Endothelial cell of umbilical vein (primary cell): ENCODE data around the gene CTIF. TPM values are rescaled to one million over a fixed set of nuclear protein-coding genes. Genes with fewer than 3 reads are reported as not detected.

ENCODE experiments used
- BruUV-seq: library from RNA; stranded (reverse); fragments of 400-500 nt; replicated peaks from 2 replicates; lab custom pipeline; 2021; lab: Mats Ljungman, UMichigan
- CTCF ChIA-PET: fragments of 300-600, 350-600 bp; sonication (Branson Sonifier 250); formaldehyde crosslinking; loops from one replicate; lab custom pipeline; 2021; ENCODE audit warnings: antibody characterized with exemption, inconsistent platforms; lab: Charles Lee
- POLR2A ChIA-PET: fragments of 300-600, 350-600 bp; sonication (Branson Sonifier 250); formaldehyde crosslinking; loops from one replicate; lab custom pipeline; 2021; ENCODE audit warnings: antibody characterized with exemption, inconsistent platforms; lab: Charles Lee
- DNase-seq: peaks from one replicate; pipeline ENCODE4 v3.0.0-alpha.2; 2011; ENCODE audit warnings: low read depth, low spot score
- FAIRE-seq: peaks from 2 replicates; lab custom pipeline; 2011; peaks lifted over from hg19 to GRCh38; lab: Jason Lieb, UNC
- H2AFZ ChIP-seq: 2 replicates; pipeline ENCODE4 v1.6.0; 2012; ENCODE audit warnings: low read depth, low read length, control low read depth, inconsistent platforms
- H3K27ac ChIP-seq: 2 replicates; pipeline ENCODE4 v1.5.1; 2011; ENCODE audit warnings: low read depth, mild to moderate bottlenecking, control low read depth, low read length, moderate library complexity; ENCODE audit not compliant: insufficient read depth
- H3K27me3 ChIP-seq, 2 experiments: 2 replicates each; pipeline versions ENCODE4 v1.6.0 to v1.6.1; 2011; ENCODE audit warnings: low read length in 2 of 2, mixed read lengths in 1 of 2; ENCODE audit not compliant: control insufficient read depth in 2 of 2, insufficient read depth in 2 of 2
- H3K36me3 ChIP-seq, 2 experiments: 2 replicates in 1 of 2; 3 replicates in 1 of 2; pipeline ENCODE4 v1.5.1; 2011; ENCODE audit warnings: low read length in 2 of 2, mild to moderate bottlenecking in 1 of 2, moderate library complexity in 1 of 2; ENCODE audit not compliant: control insufficient read depth in 2 of 2, insufficient read depth in 2 of 2; ENCODE audit errors: extremely low read depth in 1 of 2
- H3K4me1 ChIP-seq: 3 replicates; pipeline ENCODE4 v1.5.1; 2011; ENCODE audit warnings: mild to moderate bottlenecking, low read length; ENCODE audit not compliant: control insufficient read depth, insufficient read depth; ENCODE audit errors: extremely low read depth
- H3K4me2 ChIP-seq: 2 replicates; pipeline ENCODE4 v1.6.1; 2011; ENCODE audit warnings: low read length, control low read depth, mixed read lengths; ENCODE audit not compliant: insufficient read depth
- H3K4me3 ChIP-seq, 3 experiments: fragments of 200-600 bp in 1 of 3; sonication (generic), shearing (Covaris generic) in 1 of 3; replicated peaks in 1 of 3; 2 replicates each; pipeline ENCODE4 v1.5.1; 2011 to 2016; ENCODE audit warnings: control low read depth in 3 of 3, low read length in 3 of 3, mild to moderate bottlenecking in 2 of 3, inconsistent platforms in 1 of 3, low read depth in 1 of 3, moderate library complexity in 1 of 3; ENCODE audit not compliant: insufficient read depth in 1 of 3
- H3K79me2 ChIP-seq: 2 replicates; pipeline ENCODE4 v1.6.0; 2012; ENCODE audit warnings: low read length, inconsistent platforms; ENCODE audit not compliant: control insufficient read depth, insufficient read depth
- H3K9ac ChIP-seq: replicated peaks from 2 replicates; pipeline ENCODE3; 2011; ENCODE audit warnings: low read length, control low read depth; ENCODE audit not compliant: insufficient read depth; ENCODE audit errors: extremely low read depth
- H3K9me1 ChIP-seq: replicated peaks from 3 replicates; pipeline ENCODE4 v1.6.0; 2011; ENCODE audit warnings: mild to moderate bottlenecking, low read length; ENCODE audit not compliant: control insufficient read depth, insufficient read depth; ENCODE audit errors: extremely low read depth
- H3K9me3 ChIP-seq: replicated peaks from 2 replicates; pipeline ENCODE4 v1.5.1; 2012; ENCODE audit warnings: low read length, inconsistent platforms; ENCODE audit not compliant: control insufficient read depth, insufficient read depth
- H4K20me1 ChIP-seq: replicated peaks from 2 replicates; pipeline ENCODE3; 2011; ENCODE audit warnings: mild to moderate bottlenecking, low read length; ENCODE audit not compliant: control insufficient read depth, insufficient read depth; ENCODE audit errors: extremely low read depth
- CTCF ChIP-seq, 2 donors: IDR thresholded peaks; 1 replicate in 1 of 2; 2 replicates in 1 of 2; pipeline ENCODE4 v1.5.1; 2011; ENCODE audit warnings: low read length in 2 of 2, mild to moderate bottlenecking in 2 of 2, moderate library complexity in 2 of 2, control low read depth in 1 of 2, inconsistent platforms in 1 of 2, low read depth in 1 of 2; ENCODE audit not compliant: insufficient read depth in 1 of 2; ENCODE audit errors: extremely low read depth in 1 of 2
- EZH2 ChIP-seq: IDR thresholded peaks from 2 replicates; pipeline ENCODE4 v1.6.1; 2012; ENCODE audit warnings: borderline replicate concordance, low read depth, mild to moderate bottlenecking, moderate library complexity, low read length, inconsistent platforms; ENCODE audit not compliant: severe bottlenecking
- FOS ChIP-seq: IDR thresholded peaks from 2 replicates; pipeline ENCODE4 v1.6.1; 2011; ENCODE audit warnings: mild to moderate bottlenecking, low read length, moderate library complexity, borderline replicate concordance; ENCODE audit not compliant: insufficient read depth
- GATA2 ChIP-seq: IDR thresholded peaks from 2 replicates; pipeline ENCODE4 v1.7.0; 2011; ENCODE audit warnings: low read depth, mild to moderate bottlenecking, moderate library complexity, mixed read lengths, low read length; ENCODE audit not compliant: insufficient read length, insufficient read depth
- JUN ChIP-seq: IDR thresholded peaks from 2 replicates; pipeline ENCODE4 v1.6.1; 2011; ENCODE audit warnings: borderline replicate concordance, low read depth; ENCODE audit not compliant: insufficient read length, insufficient read depth
- MYC ChIP-seq: IDR thresholded peaks from one replicate; pipeline ENCODE4 v1.6.1; 2011; ENCODE audit warnings: mild to moderate bottlenecking, low read depth, low read length
- POLR2A ChIP-seq: IDR thresholded peaks from 2 replicates; pipeline ENCODE4 v1.6.1; 2012; ENCODE audit warnings: low read depth, mild to moderate bottlenecking, control low read depth, low read length
- POLR2AphosphoS5 ChIP-seq: IDR thresholded peaks from 2 replicates; pipeline ENCODE4 v1.6.1; 2012; ENCODE audit warnings: low read depth, mild to moderate bottlenecking, control low read depth, low read length, moderate library complexity; ENCODE audit not compliant: insufficient read depth
- dilution Hi-C: fragments of 300-500 bp; cut with MboI; formaldehyde crosslinking; loops from one replicate; pipeline ENCODE4 v1.15.0; 2019; ENCODE audit warnings: low sequenced_read_pairs; ENCODE audit not compliant: extremely low pct_ligation_motif_present
- intact Hi-C: fragments of 100-400 bp; cut with micrococcal nuclease; formaldehyde crosslinking; loops from one replicate; pipeline ENCODE4 v1.10.0; 2022
- polyA plus RNA-seq, 4 experiments: library from polyadenylated mRNA; depleted of rRNA in 3 of 4; stranded (reverse) in 3 of 4; unstranded in 1 of 4; fragments of >200 nt; gene quantifications; 2 replicates each; pipeline versions ENCODE4 v1.2.1 to v1.2.3, GENCODE V29; 2011 to 2012; ENCODE audit warnings: missing spikeins in 1 of 4
- total RNA-seq: library from RNA; stranded (reverse); gene quantifications from 2 replicates; pipeline ENCODE4 v1.2.3, GENCODE V29; 2021
- TF ChIP-seq, protein P1 (sequence below): IDR thresholded peaks from 2 replicates; pipeline ENCODE4 v1.6.1; 2011; ENCODE audit not compliant: insufficient read depth, insufficient read length

CTIF gene
- total and polyA plus RNA-seq, 2 donors (not counting 3 experiments of a cell fraction or from before 2014, with no cell fraction given), result 20.9 to 57.7 TPM

- FAIRE-seq, result no peak
Observed at GRCh38 chr18:48885924-48886400, 347.1 kb downstream of the CTIF start.

More at GRCh38 chr18:48885924-48886400, 347.1 kb downstream of the CTIF start:
- Histone ChIP-seq H3K4me3 (no peak overlapping the region), H3K27ac (no peak overlapping the region), H4K20me1 (no peaks in the 10 kb centered on the region), H2AFZ (no peak overlapping the region), H3K36me3 (no peaks in the 10 kb centered on the region), H3K9me1 (no peaks in the 10 kb centered on the region), H3K79me2 (no peaks in the 10 kb centered on the region), H3K9ac (no peak overlapping the region), H3K4me1 (peaks cover 3% of the 10 kb centered on the region), H3K27me3 (no peaks in the 10 kb centered on the region), H3K9me3 (no peaks in the 10 kb centered on the region), H3K4me2 (no peak overlapping the region)
- TF ChIP-seq GATA2, result no peak
- no peak for TF ChIP-seq POLR2AphosphoS5
- no peak for TF ChIP-seq EZH2
- TF ChIP-seq, protein P1, sequence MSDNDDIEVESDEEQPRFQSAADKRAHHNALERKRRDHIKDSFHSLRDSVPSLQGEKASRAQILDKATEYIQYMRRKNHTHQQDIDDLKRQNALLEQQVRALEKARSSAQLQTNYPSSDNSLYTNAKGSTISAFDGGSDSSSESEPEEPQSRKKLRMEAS, result no peak
- TF ChIP-seq JUN, result no peak
- no peak for TF ChIP-seq FOS
- TF ChIP-seq POLR2A, result no peak
- TF ChIP-seq CTCF (IDR thresholded peaks at IDR 0.05; ENCODE audit: extremely low read depth in 1 of 2, insufficient read depth in 1 of 2, low read depth in 1 of 2, low read length in 2 of 2), result no peak
- no peak for TF ChIP-seq MYC
- no TSS peak for BruUV-seq
- no peak for DNase-seq
- ChIA-PET CTCF (no interaction called here), POLR2A (no interaction called here)
- intact Hi-C loops (no loop called here), dilution Hi-C loops (no loop called here)
